Fibroblast of mammary gland (primary cell): Measurements from ENCODE around the gene CSNK2A1.
A peak's percentile ranks its signal among the peaks of the same experiment; 100 is the strongest.

Experiments used
- DNase-seq: peaks from one replicate; pipeline ENCODE4 v3.0.0-alpha.2; 2010; ENCODE audit warnings: low read depth
- H3K4me3 ChIP-seq: 2 replicates; pipeline ENCODE4 v1.5.1; 2011; ENCODE audit warnings: low read depth, mild to moderate bottlenecking, low read length, moderate library complexity; ENCODE audit not compliant: control insufficient read depth
- TF ChIP-seq, protein P1 (sequence below): conservative IDR thresholded peaks from 2 replicates; pipeline ENCODE4 v1.5.1; 2011; ENCODE audit warnings: low read depth, low read length, inconsistent platforms; ENCODE audit not compliant: control insufficient read depth, insufficient read depth

Gene CSNK2A1

DNA sequence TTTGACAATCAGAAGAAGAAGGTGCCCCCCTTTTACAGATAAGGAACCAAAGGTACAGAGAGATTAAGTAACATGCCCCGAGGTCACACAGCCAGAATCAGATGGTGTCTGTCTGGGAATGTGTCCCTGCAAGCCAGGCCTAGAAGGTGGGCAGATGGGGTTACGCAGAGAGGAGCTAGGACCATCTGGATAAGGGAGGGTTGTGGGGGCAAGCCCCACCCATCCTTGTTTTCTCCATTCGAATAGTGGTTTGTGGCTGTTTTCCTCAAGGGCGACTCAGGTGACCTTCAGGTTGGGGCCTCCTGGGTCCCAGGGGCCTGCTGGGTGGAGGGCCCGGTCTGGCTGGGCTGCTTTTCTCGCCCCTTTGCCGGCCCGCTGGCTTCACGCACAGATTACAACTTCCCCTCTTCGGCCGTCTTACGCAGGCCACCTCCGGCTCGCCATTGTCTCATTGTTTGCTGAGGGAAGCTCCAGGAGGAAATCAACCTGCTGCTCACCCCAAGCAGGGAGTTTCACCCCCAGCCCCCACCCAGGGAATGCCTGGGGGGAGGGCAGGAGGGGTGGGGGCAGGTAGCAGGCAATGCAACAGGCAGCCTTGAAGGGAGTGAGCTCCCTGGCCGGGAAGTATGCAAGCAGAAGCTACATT, 30.8 kb upstream of the CSNK2A1 start:
- no peak for DNase-seq
- H3K4me3 ChIP-seq, result no peak overlapping the region
- TF ChIP-seq, protein P1, sequence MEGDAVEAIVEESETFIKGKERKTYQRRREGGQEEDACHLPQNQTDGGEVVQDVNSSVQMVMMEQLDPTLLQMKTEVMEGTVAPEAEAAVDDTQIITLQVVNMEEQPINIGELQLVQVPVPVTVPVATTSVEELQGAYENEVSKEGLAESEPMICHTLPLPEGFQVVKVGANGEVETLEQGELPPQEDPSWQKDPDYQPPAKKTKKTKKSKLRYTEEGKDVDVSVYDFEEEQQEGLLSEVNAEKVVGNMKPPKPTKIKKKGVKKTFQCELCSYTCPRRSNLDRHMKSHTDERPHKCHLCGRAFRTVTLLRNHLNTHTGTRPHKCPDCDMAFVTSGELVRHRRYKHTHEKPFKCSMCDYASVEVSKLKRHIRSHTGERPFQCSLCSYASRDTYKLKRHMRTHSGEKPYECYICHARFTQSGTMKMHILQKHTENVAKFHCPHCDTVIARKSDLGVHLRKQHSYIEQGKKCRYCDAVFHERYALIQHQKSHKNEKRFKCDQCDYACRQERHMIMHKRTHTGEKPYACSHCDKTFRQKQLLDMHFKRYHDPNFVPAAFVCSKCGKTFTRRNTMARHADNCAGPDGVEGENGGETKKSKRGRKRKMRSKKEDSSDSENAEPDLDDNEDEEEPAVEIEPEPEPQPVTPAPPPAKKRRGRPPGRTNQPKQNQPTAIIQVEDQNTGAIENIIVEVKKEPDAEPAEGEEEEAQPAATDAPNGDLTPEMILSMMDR, result no peak

DNA sequence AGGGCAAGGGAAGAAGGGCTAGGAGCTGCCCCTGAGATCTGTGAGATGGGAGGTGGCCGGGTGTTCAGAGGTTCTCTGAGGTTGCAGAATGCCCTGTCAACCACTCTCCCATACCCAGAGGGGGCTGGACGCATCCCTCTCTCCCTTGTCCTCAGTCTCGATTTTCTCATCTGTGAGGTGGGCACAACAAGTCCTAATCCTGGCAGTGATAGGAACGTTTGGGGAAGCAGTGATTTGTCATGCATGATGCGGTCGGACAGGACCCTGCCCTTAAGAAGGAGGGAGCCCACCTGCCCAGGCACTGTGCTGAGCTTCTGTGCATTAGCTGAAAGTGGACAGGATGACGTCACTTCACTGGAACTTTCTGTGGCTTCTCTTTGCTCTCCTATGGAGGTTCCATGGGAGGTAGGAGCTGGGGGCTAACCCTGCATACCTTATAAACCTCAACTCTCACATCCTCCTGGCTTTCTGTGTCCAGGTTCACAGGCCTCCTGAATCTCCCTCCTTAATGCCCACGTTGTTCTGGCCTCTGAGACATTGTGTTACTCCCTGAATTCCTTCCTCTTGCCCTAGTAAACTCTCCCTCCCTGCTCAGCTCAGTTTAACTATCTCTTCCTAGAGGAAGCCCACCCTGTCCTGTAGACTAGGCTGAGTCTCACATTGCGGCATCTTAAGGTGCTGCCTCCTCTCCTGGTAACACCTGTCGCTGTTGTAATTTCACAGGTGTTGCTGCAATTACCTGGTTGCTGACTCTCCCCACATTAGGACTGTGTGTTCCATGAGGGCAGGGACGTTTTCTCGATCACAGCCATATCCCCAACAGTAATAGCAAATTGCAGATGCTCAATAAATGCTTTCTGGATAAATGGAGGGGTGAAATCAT, 30.1 kb upstream of the CSNK2A1 start:
- TF ChIP-seq, protein P1, result no peak
- no peak overlapping the region for H3K4me3 ChIP-seq
- DNase-seq, result no peak

- TF ChIP-seq, protein P1, result no peak
- H3K4me3 ChIP-seq, result no peak overlapping the region
- DNase-seq, result no peak
Observed at GRCh38 chr20:572727-573126, 29.1 kb upstream of the CSNK2A1 start.

GRCh38 chr20:571754-572441, 28.3 kb upstream of the CSNK2A1 start:
- TF ChIP-seq, protein P1, result no peak
- H3K4me3 ChIP-seq, result no peak overlapping the region
- peak; percentile 18 for DNase-seq

DNA sequence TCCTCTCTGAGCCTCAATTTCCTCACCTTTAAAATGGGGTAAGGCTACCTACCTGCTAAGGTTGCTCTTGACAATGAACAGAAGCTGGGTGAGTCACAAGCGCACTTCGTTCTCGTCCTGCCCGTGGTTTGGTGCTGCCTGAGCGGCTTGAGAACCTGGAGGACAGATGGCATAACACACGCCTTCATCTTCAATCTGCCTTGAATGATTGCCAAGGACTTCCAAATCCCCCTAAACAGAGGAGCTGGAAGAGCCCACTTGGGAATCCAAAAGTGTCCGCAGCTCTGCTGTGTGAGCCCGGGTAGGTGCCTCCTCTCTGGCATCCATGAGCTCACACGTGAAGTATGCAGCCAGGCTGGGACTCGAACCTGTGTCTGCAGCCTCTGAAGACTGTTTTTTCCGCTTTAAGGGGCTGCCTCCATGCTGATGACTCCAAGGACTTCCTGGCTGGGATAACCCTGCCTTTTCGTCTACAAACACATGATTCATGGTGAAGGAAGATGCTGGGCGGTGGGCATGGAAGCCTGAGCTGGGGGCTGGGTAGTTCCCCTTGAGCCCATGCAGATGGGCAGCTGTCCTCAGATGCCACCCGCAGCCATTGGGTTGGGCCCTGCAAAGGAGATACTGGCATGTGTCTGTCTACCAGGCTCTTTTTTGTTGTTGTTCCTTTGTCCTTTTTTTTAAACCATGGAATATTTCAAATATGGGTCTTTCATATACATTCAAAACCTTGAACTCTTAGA, 25.3 kb upstream of the CSNK2A1 start:
- H3K4me3 ChIP-seq, result no peak overlapping the region
- TF ChIP-seq, protein P1, result no peak
- DNase-seq, result no peak

DNA sequence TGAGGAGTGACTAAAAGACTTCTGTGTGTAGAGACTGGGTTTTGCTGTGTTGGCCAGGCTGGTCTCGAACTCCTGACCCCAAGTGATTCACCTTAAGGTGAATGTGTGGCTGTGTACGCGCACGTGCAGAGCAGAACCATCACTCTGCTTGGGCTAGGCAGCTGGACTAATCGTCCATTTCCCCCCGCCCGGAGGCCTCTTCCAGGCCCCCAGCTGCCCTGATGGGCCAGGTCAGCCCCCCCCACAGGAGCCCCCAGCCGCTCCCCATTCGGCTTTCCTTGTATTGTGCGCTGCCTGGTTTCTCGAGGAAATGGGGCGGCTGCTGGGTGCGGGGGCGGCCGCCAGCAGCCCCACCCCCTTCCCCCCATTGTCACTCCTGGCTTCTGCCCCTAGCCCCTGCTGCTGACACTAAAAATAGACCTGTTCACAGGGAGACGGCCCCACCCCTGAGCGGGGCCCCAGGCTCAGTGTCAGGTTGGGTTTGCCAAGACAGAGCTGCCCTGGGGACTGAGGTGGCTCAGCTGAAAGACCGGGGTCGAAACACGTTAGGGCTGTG, 24.6 kb upstream of the CSNK2A1 start:
- no peak for DNase-seq
- TF ChIP-seq, protein P1, result no peak
- H3K4me3 ChIP-seq, result no peak overlapping the region
